Breast epithelium (tissue), 3 donors: Measurements from ENCODE around the gene ZNF789.

Source experiments
- CTCF ChIP-seq, 3 donors: fragments of 450-650 bp; IDR thresholded peaks; one replicate each; pipeline ENCODE4 v1.5.1; 2016 to 2017; ENCODE audit warnings: antibody characterized with exemption in 3 of 3, mild to moderate bottlenecking in 3 of 3, moderate library complexity in 3 of 3
- POLR2AphosphoS5 ChIP-seq, 3 donors: sonication (generic); formaldehyde crosslinking; IDR thresholded peaks; one replicate each; pipeline ENCODE4 v1.6.1; 2017; ENCODE audit warnings: antibody characterized with exemption in 3 of 3

GRCh38 chr7:99489235-99489634 is 16.5 kb downstream of the ZNF789 start:
- TF ChIP-seq CTCF (IDR thresholded peaks at IDR 0.05) (no peak), POLR2AphosphoS5 (IDR thresholded peaks at IDR 0.05) (no peak)
